ENCODE results near the gene SORBS1.

The SORBS1 gene

GRCh38 chr10:95391581-95392216, 169.5 kb downstream of the SORBS1 start:
- peak in 1 of 2 experiments; percentile 19 for DNase-seq
- TF ChIP-seq GATA1 (IDR thresholded peaks at IDR 0.05; ENCODE audit: low read depth, low read length) = no peak

DNA sequence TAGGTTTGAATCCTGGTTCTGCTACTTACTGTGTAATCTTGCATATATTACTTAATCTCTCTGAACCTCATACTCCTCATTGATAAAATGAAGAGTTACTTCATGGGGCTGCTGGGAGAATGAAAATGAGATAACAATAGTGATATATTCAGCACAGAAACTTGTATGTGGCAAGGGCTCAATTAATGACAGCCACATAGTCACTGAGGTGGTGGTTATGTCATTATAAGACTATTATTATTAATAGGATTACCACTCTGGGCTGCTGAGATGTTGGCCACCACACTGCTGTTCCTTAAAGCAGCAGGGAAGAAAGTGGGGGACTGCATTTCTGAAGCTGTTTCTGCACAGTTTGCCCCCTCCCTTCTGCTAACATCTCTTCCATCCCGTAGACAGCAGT, 170.0 kb downstream of the SORBS1 start:
- no peak for TF ChIP-seq POLR2A (IDR thresholded peaks at IDR 0.05; ENCODE audit: low read length)
- no peak for TF ChIP-seq GATA1 (IDR thresholded peaks at IDR 0.05; ENCODE audit: low read depth, low read length)
- no peak for DNase-seq

- TF ChIP-seq POLR2A (IDR thresholded peaks at IDR 0.05; ENCODE audit: low read length) = no peak
- TF ChIP-seq GATA1 (IDR thresholded peaks at IDR 0.05; ENCODE audit: low read depth, low read length) = no peak
- DNase-seq = no peak
Measured at GRCh38 chr10:95389982-95390381, 171.2 kb downstream of the SORBS1 start.

- TF ChIP-seq GATA1 (IDR thresholded peaks at IDR 0.05; ENCODE audit: low read depth, low read length) (no peak), POLR2A (IDR thresholded peaks at IDR 0.05; ENCODE audit: low read length) (no peak)
- no peak for DNase-seq
Measured at GRCh38 chr10:95389176-95389575, 172.0 kb downstream of the SORBS1 start.

- no peak for DNase-seq
- TF ChIP-seq GATA1 (IDR thresholded peaks at IDR 0.05; ENCODE audit: low read depth, low read length) = no peak
- TF ChIP-seq POLR2A (IDR thresholded peaks at IDR 0.05; ENCODE audit: low read length) = no peak
Measured at GRCh38 chr10:95388539-95388938, 172.6 kb downstream of the SORBS1 start.

GRCh38 chr10:95388109-95388471, 173.1 kb downstream of the SORBS1 start:
- TF ChIP-seq POLR2A (IDR thresholded peaks at IDR 0.05; ENCODE audit: low read length) = no peak
- TF ChIP-seq GATA1 (IDR thresholded peaks at IDR 0.05; ENCODE audit: low read depth, low read length) = no peak
- no peak for DNase-seq

- TF ChIP-seq POLR2A (IDR thresholded peaks at IDR 0.05; ENCODE audit: low read length) = no peak
- TF ChIP-seq GATA1 (IDR thresholded peaks at IDR 0.05; ENCODE audit: low read depth, low read length) = no peak
- DNase-seq = no peak
Measured at GRCh38 chr10:95384011-95384704, 177.0 kb downstream of the SORBS1 start.

DNA sequence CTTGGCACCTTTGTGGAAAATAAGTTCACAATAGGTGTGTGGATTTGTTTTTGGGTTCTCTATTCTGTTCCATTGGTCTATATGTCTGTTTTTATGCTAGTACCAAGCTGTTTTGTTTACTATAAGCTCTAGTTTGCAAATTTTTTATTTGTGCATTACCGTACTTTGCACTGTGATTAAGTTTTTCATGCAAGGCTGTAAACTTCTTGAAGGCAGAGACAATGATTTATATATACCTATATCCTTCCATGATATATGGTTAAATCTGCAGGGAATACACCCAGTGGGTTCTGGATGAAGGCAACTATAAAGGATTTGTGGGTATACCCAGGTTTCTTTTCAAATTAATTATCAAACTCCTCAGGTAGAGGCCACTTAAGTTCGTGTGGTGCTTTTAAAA, 178.6 kb downstream of the SORBS1 start:
- TF ChIP-seq POLR2A (IDR thresholded peaks at IDR 0.05; ENCODE audit: low read length) (no peak), GATA1 (IDR thresholded peaks at IDR 0.05; ENCODE audit: low read depth, low read length) (no peak)
- DNase-seq = no peak

GRCh38 chr10:95382174-95382573, 179.0 kb downstream of the SORBS1 start:
- TF ChIP-seq GATA1 (IDR thresholded peaks at IDR 0.05; ENCODE audit: low read depth, low read length) (no peak), POLR2A (IDR thresholded peaks at IDR 0.05; ENCODE audit: low read length) (no peak)
- DNase-seq = no peak

DNA sequence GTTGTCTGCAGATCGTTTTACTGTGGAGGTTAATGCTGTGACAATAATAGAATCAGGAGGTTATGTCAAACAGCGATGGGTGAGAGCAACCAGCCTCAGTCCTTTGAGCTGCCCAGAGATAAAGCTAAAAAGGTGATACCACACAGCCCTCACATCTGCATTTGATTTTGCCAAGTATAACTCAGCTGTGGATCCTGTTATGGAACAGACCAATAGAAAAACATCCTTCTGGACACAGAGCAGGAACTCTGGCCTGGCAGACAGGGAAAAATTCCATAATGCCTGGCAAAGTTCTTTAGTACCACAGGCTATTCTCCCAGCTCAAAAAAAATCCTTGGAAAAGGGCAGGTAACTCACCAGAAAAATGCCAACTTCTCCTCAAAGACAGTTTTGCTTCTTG, 183.2 kb downstream of the SORBS1 start:
- DNase-seq = no peak
- TF ChIP-seq POLR2A (IDR thresholded peaks at IDR 0.05; ENCODE audit: low read length) (no peak), GATA1 (IDR thresholded peaks at IDR 0.05; ENCODE audit: low read depth, low read length) (no peak)

GRCh38 chr10:95375418-95375817, 185.8 kb downstream of the SORBS1 start:
- no peak for TF ChIP-seq POLR2A (IDR thresholded peaks at IDR 0.05; ENCODE audit: low read length)
- no peak for TF ChIP-seq GATA1 (IDR thresholded peaks at IDR 0.05; ENCODE audit: low read depth, low read length)
- no peak for DNase-seq

- DNase-seq = peak; percentile 85 to 92
- TF ChIP-seq POLR2A (IDR thresholded peaks at IDR 0.05; ENCODE audit: low read length) (no peak), GATA1 (IDR thresholded peaks at IDR 0.05; ENCODE audit: low read depth, low read length) (no peak)
Measured at GRCh38 chr10:95374597-95375209, 186.5 kb downstream of the SORBS1 start.

- no peak for DNase-seq
- TF ChIP-seq GATA1 (IDR thresholded peaks at IDR 0.05; ENCODE audit: low read depth, low read length) (no peak), POLR2A (IDR thresholded peaks at IDR 0.05; ENCODE audit: low read length) (no peak)
Measured at GRCh38 chr10:95373660-95374059, 187.5 kb downstream of the SORBS1 start.

GRCh38 chr10:95364342-95364741, 196.8 kb downstream of the SORBS1 start:
- DNase-seq = no peak
- TF ChIP-seq GATA1 (IDR thresholded peaks at IDR 0.05; ENCODE audit: low read depth, low read length) (no peak), POLR2A (IDR thresholded peaks at IDR 0.05; ENCODE audit: low read length) (no peak)
